IMR-90 (cell line): ENCODE measurements around the gene ACSL3.

Experiments
- CEBPB ChIP-seq: IDR thresholded peaks from 2 replicates; pipeline ENCODE4 v1.6.1; 2012; ENCODE audit warnings: low read depth, low read length, improper control_type of control experiment
- CHD1 ChIP-seq: IDR thresholded peaks from 2 replicates; pipeline ENCODE4 v1.6.1; 2012; ENCODE audit warnings: low read depth, low read length, improper control_type of control experiment
- MAFK ChIP-seq: IDR thresholded peaks from 2 replicates; pipeline ENCODE4 v1.6.1; 2012; ENCODE audit warnings: low read depth, low read length, improper control_type of control experiment
- MXI1 ChIP-seq: IDR thresholded peaks from 2 replicates; pipeline ENCODE4 v1.6.1; 2012; ENCODE audit warnings: low read depth, mild to moderate bottlenecking, low read length, moderate library complexity, borderline replicate concordance
- NFE2L2 ChIP-seq: fragments of 150-350 bp; IDR thresholded peaks from 2 replicates; pipeline ENCODE4 v1.6.1; 2016; ENCODE audit warnings: low read depth, mild to moderate bottlenecking, low read length
- POLR2A ChIP-seq: IDR thresholded peaks from 2 replicates; pipeline ENCODE4 v1.6.1; 2012; ENCODE audit warnings: mild to moderate bottlenecking, low read depth, low read length
- RAD21 ChIP-seq: IDR thresholded peaks from 2 replicates; pipeline ENCODE4 v1.6.1; 2012; ENCODE audit warnings: low read length, improper control_type of control experiment
- RFX5 ChIP-seq: IDR thresholded peaks from 2 replicates; pipeline ENCODE4 v1.8.0; 2012; ENCODE audit warnings: low read depth, mild to moderate bottlenecking, low read length, moderate library complexity
- SMC3 ChIP-seq: fragments of 150-350 bp; IDR thresholded peaks from 2 replicates; pipeline ENCODE4 v1.6.1; 2016; ENCODE audit warnings: low read depth, mild to moderate bottlenecking, antibody characterized with exemption, low read length, moderate library complexity
- TF ChIP-seq, protein P1 (sequence below): conservative IDR thresholded peaks from 2 replicates; pipeline ENCODE4 v1.5.1; 2012; ENCODE audit warnings: mild to moderate bottlenecking, low read depth, low read length, improper control_type of control experiment
- TF ChIP-seq, protein P2 (sequence below): fragments of 150-350 bp; IDR thresholded peaks from 2 replicates; pipeline ENCODE4 v1.6.1; 2017; ENCODE audit warnings: mild to moderate bottlenecking, antibody characterized with exemption, low read length, low read depth
- TF ChIP-seq, protein P3 (sequence below): fragments of 150-350 bp; IDR thresholded peaks from 2 replicates; pipeline ENCODE4 v1.6.1; 2016; ENCODE audit warnings: low read depth, mild to moderate bottlenecking, low read length, moderate library complexity, borderline replicate concordance

DNA sequence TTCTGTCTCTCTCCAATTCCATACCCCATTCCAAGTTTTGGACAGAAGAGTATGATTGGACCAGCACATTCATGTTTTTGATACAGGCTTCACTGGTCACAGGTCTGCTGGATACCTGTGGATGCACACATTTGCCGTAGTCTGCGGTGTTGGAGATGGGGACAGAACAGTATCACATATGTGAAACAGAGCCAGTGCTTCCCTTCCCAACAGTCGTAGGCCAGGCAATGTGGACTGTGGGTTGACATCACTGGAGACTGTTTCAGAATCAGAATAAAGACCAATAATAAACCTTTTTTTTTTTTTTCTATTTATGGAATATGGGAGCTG lies 18.7 kb downstream of the ACSL3 start:
- TF ChIP-seq, protein P1, sequence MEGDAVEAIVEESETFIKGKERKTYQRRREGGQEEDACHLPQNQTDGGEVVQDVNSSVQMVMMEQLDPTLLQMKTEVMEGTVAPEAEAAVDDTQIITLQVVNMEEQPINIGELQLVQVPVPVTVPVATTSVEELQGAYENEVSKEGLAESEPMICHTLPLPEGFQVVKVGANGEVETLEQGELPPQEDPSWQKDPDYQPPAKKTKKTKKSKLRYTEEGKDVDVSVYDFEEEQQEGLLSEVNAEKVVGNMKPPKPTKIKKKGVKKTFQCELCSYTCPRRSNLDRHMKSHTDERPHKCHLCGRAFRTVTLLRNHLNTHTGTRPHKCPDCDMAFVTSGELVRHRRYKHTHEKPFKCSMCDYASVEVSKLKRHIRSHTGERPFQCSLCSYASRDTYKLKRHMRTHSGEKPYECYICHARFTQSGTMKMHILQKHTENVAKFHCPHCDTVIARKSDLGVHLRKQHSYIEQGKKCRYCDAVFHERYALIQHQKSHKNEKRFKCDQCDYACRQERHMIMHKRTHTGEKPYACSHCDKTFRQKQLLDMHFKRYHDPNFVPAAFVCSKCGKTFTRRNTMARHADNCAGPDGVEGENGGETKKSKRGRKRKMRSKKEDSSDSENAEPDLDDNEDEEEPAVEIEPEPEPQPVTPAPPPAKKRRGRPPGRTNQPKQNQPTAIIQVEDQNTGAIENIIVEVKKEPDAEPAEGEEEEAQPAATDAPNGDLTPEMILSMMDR = no peak
- TF ChIP-seq, protein P2, sequence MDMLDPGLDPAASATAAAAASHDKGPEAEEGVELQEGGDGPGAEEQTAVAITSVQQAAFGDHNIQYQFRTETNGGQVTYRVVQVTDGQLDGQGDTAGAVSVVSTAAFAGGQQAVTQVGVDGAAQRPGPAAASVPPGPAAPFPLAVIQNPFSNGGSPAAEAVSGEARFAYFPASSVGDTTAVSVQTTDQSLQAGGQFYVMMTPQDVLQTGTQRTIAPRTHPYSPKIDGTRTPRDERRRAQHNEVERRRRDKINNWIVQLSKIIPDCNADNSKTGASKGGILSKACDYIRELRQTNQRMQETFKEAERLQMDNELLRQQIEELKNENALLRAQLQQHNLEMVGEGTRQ = no peak
- no peak for TF ChIP-seq POLR2A
- TF ChIP-seq MXI1 = no peak
- no peak for TF ChIP-seq RFX5
- no peak for TF ChIP-seq SMC3
- no peak for TF ChIP-seq CEBPB
- no peak for TF ChIP-seq MAFK
- TF ChIP-seq CHD1 = no peak
- no peak for TF ChIP-seq NFE2L2
- no peak for TF ChIP-seq RAD21
- TF ChIP-seq, protein P3, sequence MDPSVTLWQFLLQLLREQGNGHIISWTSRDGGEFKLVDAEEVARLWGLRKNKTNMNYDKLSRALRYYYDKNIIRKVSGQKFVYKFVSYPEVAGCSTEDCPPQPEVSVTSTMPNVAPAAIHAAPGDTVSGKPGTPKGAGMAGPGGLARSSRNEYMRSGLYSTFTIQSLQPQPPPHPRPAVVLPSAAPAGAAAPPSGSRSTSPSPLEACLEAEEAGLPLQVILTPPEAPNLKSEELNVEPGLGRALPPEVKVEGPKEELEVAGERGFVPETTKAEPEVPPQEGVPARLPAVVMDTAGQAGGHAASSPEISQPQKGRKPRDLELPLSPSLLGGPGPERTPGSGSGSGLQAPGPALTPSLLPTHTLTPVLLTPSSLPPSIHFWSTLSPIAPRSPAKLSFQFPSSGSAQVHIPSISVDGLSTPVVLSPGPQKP = no peak
